Prostate gland (tissue), 2 donors: ENCODE measurements around the gene PTPRG. TPM values are rescaled to one million over a fixed set of nuclear protein-coding genes. Genes with fewer than 3 reads are reported as not detected.

Experiments used
- DNase-seq: peaks from one replicate; pipeline ENCODE4 v3.0.0-alpha.2; 2019; ENCODE audit warnings: low spot score
- H3K27ac ChIP-seq, 2 donors: fragments of 200-600 bp; sonication (generic); 2 replicates each; pipeline ENCODE4 v1.5.1; 2017 to 2019
- H3K27me3 ChIP-seq: fragments of 200-600 bp; sonication (generic); replicated peaks from 2 replicates; pipeline ENCODE4 v1.5.1; 2019; ENCODE audit not compliant: insufficient read depth
- H3K36me3 ChIP-seq, 2 donors: fragments of 200-600 bp; sonication (generic); 1 replicate in 1 of 2; 2 replicates in 1 of 2; pipeline versions ENCODE4 v1.5.1 to v1.8.1; 2017 to 2019
- H3K4me1 ChIP-seq: fragments of 200-600 bp; sonication (generic); replicated peaks from 2 replicates; pipeline ENCODE4 v1.5.1; 2019
- H3K4me3 ChIP-seq, 2 donors: fragments of 200-600 bp; sonication (generic); 2 replicates each; pipeline ENCODE4 v1.5.1; 2017 to 2019
- H3K9me3 ChIP-seq: fragments of 200-600 bp; sonication (generic); 2 replicates; pipeline ENCODE4 v1.5.1; 2017
- POLR2A ChIP-seq: fragments of 450-650 bp; IDR thresholded peaks from one replicate; pipeline ENCODE4 v1.6.1; 2016; ENCODE audit warnings: antibody characterized with exemption, mild to moderate bottlenecking
- POLR2AphosphoS5 ChIP-seq: sonication (generic); formaldehyde crosslinking; IDR thresholded peaks from one replicate; pipeline ENCODE4 v1.6.1; 2017; ENCODE audit warnings: antibody characterized with exemption
- WGBS: methylation state at CpG from one replicate; pipeline ENCODE4 v1.1.5; 2018; 5-methylcytosine and 5-hydroxymethylcytosine counted together
- intact Hi-C: fragments of 100-400 bp; cut with DNase I; formaldehyde crosslinking; loops from one replicate; pipeline ENCODE4 v1.14.2; 2022
- total RNA-seq, 2 donors: library from RNA; depleted of rRNA; stranded (reverse); fragments of >200 nt; gene quantifications; one replicate each; pipeline ENCODE4 v1.1.0, GENCODE V29; 2016
- TF ChIP-seq, protein P1 (sequence below), 4 experiments: fragments of 200-600 bp in 2 of 4; fragments of 450-650 bp in 2 of 4; sonication (generic) in 2 of 4; IDR thresholded peaks; 1 replicate in 3 of 4; 2 replicates in 1 of 4; pipeline ENCODE4 v1.5.1; 2016 to 2019; ENCODE audit warnings: antibody characterized with exemption in 4 of 4, mild to moderate bottlenecking in 2 of 4, moderate library complexity in 2 of 4

Gene PTPRG
- total RNA-seq, 2 donors from 2014 or later: 22.0 to 78.6 TPM

DNA sequence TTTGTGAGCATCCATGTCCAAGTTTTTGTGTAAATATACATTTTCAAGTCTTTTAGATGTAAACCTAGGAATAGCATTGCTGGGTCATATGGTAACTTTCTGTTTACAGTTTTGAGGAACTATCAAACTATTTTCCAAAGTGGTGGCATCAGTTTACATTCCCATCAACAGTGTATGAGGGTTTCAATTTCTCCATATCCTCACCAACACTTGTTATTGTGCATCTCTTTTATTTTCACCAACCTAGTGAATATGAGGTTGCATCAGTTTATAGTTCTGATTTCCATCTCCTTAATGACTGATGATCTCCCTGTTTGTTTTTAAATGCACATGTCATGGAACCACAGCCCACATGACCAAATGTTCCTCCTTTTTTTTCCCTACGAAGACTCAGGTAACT, 610.8 kb downstream of the PTPRG start:
- H3K4me1 ChIP-seq: no peaks in the 10 kb centered on the region
- no peaks in the 10 kb centered on the region for H3K9me3 ChIP-seq
- intact Hi-C loops: no loop called here
- no peak for DNase-seq
- WGBS: 96% methylated on average over 1 of the region's 1 CpG
- no peak for TF ChIP-seq POLR2AphosphoS5
- TF ChIP-seq, protein P1, sequence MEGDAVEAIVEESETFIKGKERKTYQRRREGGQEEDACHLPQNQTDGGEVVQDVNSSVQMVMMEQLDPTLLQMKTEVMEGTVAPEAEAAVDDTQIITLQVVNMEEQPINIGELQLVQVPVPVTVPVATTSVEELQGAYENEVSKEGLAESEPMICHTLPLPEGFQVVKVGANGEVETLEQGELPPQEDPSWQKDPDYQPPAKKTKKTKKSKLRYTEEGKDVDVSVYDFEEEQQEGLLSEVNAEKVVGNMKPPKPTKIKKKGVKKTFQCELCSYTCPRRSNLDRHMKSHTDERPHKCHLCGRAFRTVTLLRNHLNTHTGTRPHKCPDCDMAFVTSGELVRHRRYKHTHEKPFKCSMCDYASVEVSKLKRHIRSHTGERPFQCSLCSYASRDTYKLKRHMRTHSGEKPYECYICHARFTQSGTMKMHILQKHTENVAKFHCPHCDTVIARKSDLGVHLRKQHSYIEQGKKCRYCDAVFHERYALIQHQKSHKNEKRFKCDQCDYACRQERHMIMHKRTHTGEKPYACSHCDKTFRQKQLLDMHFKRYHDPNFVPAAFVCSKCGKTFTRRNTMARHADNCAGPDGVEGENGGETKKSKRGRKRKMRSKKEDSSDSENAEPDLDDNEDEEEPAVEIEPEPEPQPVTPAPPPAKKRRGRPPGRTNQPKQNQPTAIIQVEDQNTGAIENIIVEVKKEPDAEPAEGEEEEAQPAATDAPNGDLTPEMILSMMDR (IDR thresholded peaks at IDR 0.05): no peak
- no peak for TF ChIP-seq POLR2A
- no peaks in the 10 kb centered on the region for H3K36me3 ChIP-seq
- H3K27me3 ChIP-seq: no peaks in the 10 kb centered on the region
- no peak overlapping the region for H3K27ac ChIP-seq
- H3K4me3 ChIP-seq: no peak overlapping the region

DNA sequence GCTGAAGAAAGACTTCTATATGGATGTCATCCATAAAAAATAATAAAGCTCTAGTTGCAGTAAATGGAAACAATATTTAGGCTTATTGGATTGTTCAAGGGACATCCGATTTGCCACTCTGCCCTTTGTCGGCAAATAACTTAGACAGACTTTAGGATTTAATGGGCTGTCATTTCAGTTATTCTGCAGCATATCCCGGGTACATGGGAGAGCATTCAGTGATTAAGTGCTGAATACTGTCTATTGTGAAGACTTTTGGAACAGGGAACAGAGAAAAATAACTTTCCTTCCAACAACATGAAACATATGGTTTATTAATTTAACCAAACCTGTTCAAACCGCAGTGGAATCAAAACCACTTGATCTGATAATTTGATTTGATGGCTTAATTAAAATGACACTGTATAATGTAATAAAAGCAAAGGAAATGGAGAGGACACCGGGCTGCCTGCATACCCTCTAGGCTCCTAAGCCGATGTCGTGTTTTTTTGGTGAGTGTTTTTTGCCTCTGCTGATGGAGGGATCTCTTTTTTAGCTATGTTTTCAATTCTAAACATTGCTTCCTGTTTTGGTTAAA, 612.7 kb downstream of the PTPRG start:
- intact Hi-C loops: no loop called here

DNA sequence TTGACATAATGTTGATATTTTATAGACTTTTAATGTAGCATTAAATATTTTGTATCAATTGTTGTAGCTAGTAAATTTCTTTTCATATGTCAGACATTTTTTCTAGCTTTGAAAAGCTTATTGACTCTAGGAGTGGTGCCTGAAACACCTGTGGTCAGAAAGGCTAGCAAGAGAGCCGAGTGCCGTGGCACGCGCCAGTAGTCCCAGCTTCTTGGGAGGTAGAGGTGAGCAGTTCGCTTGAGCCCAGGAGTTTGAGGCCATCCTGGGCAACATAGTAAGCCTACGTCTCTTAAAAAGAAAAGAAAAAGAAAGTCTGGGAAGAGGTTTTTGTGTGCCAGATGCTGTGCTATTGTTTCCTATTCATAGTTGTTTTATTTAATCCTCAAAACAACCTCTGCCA, 613.8 kb downstream of the PTPRG start:
- peaks cover 2% of the 10 kb centered on the region for H3K27me3 ChIP-seq
- no peak overlapping the region for H3K4me3 ChIP-seq
- TF ChIP-seq POLR2A (no peak), POLR2AphosphoS5 (no peak)
- TF ChIP-seq, protein P1 (IDR thresholded peaks at IDR 0.05): no peak
- no peak overlapping the region for H3K27ac ChIP-seq
- DNase-seq: no peak
- H3K9me3 ChIP-seq: no peaks in the 10 kb centered on the region
- no peaks in the 10 kb centered on the region for H3K4me1 ChIP-seq
- WGBS: 63% methylated on average over 6 of the region's 6 CpGs
- no peaks in the 10 kb centered on the region for H3K36me3 ChIP-seq
- intact Hi-C loops: no loop called here

More for the DNA sequence above, 612.7 kb downstream of the PTPRG start:
- no peaks in the 10 kb centered on the region for H3K27me3 ChIP-seq
- no peaks in the 10 kb centered on the region for H3K9me3 ChIP-seq
- H3K27ac ChIP-seq: no peak overlapping the region
- no peak for DNase-seq
- H3K36me3 ChIP-seq: no peaks in the 10 kb centered on the region
- H3K4me1 ChIP-seq: no peaks in the 10 kb centered on the region
- no peak overlapping the region for H3K4me3 ChIP-seq
- no peak for TF ChIP-seq POLR2A
- no peak for TF ChIP-seq POLR2AphosphoS5
- TF ChIP-seq, protein P1 (IDR thresholded peaks at IDR 0.05): no peak
- 54% methylated on average over 7 of the region's 7 CpGs for WGBS

DNA sequence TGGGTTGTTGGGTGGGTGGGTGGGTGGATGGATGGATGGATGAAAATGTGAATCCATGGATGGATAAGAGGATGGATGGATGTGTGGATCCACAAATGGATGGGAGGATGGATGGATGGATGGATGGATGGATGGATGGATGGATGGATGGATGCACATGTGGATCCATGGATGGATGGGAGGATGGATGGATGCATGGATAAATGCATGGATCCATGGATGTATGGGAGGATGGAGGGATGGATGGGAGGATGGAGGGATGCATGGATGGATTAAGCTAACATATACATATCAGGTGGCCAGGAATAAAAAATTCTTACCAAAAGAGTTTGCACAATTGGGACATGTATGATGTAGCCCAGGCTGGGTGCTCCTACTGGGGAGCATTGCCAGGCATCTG, 616.7 kb downstream of the PTPRG start:
- H3K27ac ChIP-seq: no peak overlapping the region
- TF ChIP-seq, protein P1 (IDR thresholded peaks at IDR 0.05): no peak
- TF ChIP-seq POLR2A (no peak), POLR2AphosphoS5 (no peak)
- H3K9me3 ChIP-seq: no peaks in the 10 kb centered on the region
- DNase-seq: no peak
- no peaks in the 10 kb centered on the region for H3K36me3 ChIP-seq
- H3K27me3 ChIP-seq: peaks cover 2% of the 10 kb centered on the region
- H3K4me3 ChIP-seq: no peak overlapping the region
- no peaks in the 10 kb centered on the region for H3K4me1 ChIP-seq
- intact Hi-C loops: no loop called here

DNA sequence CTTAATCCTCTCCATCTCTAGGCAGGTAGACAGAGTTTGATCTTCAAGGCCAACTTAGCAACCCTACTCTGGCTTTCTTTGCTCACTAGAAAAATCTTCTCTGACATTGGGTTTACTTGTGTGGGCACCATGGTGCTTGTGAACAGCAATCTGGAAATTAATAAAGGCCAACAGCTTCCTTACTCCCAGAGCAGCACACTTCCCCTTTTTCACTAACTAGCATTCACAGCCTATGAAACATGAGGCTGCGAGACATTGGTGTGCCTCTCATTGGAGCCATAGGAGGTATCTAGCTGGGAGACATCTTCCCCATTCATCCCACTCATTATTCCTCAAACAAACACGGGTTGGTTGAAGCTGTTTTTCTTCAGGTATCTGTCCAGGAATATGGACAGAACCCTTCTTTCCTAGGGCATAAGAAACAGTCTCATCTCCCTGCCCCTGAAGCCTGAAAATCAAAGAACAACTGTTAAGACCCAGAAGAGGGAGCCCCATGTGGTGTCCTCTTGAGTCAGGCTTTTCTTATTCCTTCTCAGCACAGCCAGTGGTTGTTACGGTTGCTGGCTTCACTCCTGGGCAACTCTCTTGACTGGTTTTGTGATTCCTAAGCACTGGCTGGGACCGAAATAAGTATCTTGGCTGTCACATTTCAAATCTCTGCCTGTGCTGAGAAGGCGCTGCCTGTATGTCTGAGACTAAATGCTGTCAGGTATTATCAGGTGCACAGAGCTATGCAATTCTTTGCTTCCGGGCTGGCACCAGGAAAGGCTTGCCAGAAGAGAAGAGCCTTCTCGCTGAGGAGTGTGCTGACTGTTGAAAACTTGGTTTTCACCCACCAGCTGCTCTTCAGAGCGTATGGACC, 617.6 kb downstream of the PTPRG start:
- Histone ChIP-seq H3K4me3 (no peak overlapping the region), H3K27me3 (peaks cover 2% of the 10 kb centered on the region), H3K9me3 (no peaks in the 10 kb centered on the region), H3K27ac (no peak overlapping the region), H3K4me1 (no peaks in the 10 kb centered on the region), H3K36me3 (no peaks in the 10 kb centered on the region)
- TF ChIP-seq POLR2AphosphoS5 (no peak), POLR2A (no peak)
- TF ChIP-seq, protein P1 (IDR thresholded peaks at IDR 0.05): no peak
- WGBS: 94% methylated on average over 8 of the region's 8 CpGs
- intact Hi-C loops: no loop called here
- no peak for DNase-seq
